ENCODE measurements around the gene MAN2B2. TPM values are rescaled to one million over a fixed set of nuclear protein-coding genes. Genes with fewer than 3 reads are reported as not detected.

MAN2B2 gene
- total and polyA plus RNA-seq, 2 donors from 2014 or later: 19.9 to 34.3 TPM

- intact Hi-C loops (cut with DNase I): no loop called here
- TF ChIP-seq CTCF (IDR thresholded peaks at IDR 0.05; ENCODE audit: borderline replicate concordance, extremely low read depth, insufficient read depth): no peak
- FAIRE-seq (no peak), DNase-seq (no peak)
- Histone ChIP-seq H3K27me3 (ENCODE audit: control insufficient read depth, insufficient read depth, low read length) (no peaks in the 10 kb centered on the region), H3K4me1 (ENCODE audit: control insufficient read depth in 2 of 3, insufficient read depth in 2 of 3, low read depth in 1 of 3, low read length in 3 of 3) (no peaks in the 10 kb centered on the region), H3K9ac (ENCODE audit: low read length in 3 of 3) (no peak overlapping the region), H3K36me3 (ENCODE audit: control insufficient read depth in 2 of 3, insufficient read depth in 3 of 3, low read length in 3 of 3) (peaks cover 0 to 7% (median 0%) of the 10 kb centered on the region in 3 donors), H3K4me3 (ENCODE audit: low read length in 3 of 3) (no peak overlapping the region), H3K27ac (ENCODE audit: low read depth in 2 of 2, low read length in 2 of 2) (no peak overlapping the region), H3K9me3 (ENCODE audit: control insufficient read depth in 2 of 3, insufficient read depth in 1 of 3, low read length in 3 of 3) (no peaks in the 10 kb centered on the region)
Observed at GRCh38 chr4:6621556-6621927, 46.6 kb downstream of the MAN2B2 start.

GRCh38 chr4:6622744-6623143, 47.8 kb downstream of the MAN2B2 start:
- H3K27me3 ChIP-seq (ENCODE audit: control insufficient read depth, insufficient read depth, low read length): no peaks in the 10 kb centered on the region
- no peaks in the 10 kb centered on the region for H3K9me3 ChIP-seq (ENCODE audit: control insufficient read depth in 2 of 3, insufficient read depth in 1 of 3, low read length in 3 of 3)
- no peak for FAIRE-seq
- no peak for TF ChIP-seq CTCF (IDR thresholded peaks at IDR 0.05; ENCODE audit: borderline replicate concordance, extremely low read depth, insufficient read depth)
- no peak overlapping the region for H3K9ac ChIP-seq (ENCODE audit: low read length in 3 of 3)
- H3K4me3 ChIP-seq (ENCODE audit: low read length in 3 of 3): no peak overlapping the region
- H3K36me3 ChIP-seq (ENCODE audit: control insufficient read depth in 2 of 3, insufficient read depth in 3 of 3, low read length in 3 of 3): peaks cover 0 to 3% (median 0%) of the 10 kb centered on the region in 3 donors
- H3K27ac ChIP-seq (ENCODE audit: low read depth in 2 of 2, low read length in 2 of 2): no peak overlapping the region
- H3K4me1 ChIP-seq (ENCODE audit: control insufficient read depth in 2 of 3, insufficient read depth in 2 of 3, low read depth in 1 of 3, low read length in 3 of 3): no peaks in the 10 kb centered on the region
- no peak for DNase-seq
- intact Hi-C loops (cut with DNase I): no loop called here

- no peak overlapping the region for H3K27ac ChIP-seq (ENCODE audit: low read depth in 2 of 2, low read length in 2 of 2)
- no peaks in the 10 kb centered on the region for H3K36me3 ChIP-seq (ENCODE audit: control insufficient read depth in 2 of 3, insufficient read depth in 3 of 3, low read length in 3 of 3)
- no peaks in the 10 kb centered on the region for H3K27me3 ChIP-seq (ENCODE audit: control insufficient read depth, insufficient read depth, low read length)
- no peak for TF ChIP-seq CTCF (IDR thresholded peaks at IDR 0.05; ENCODE audit: borderline replicate concordance, extremely low read depth, insufficient read depth)
- intact Hi-C loops (cut with DNase I): no loop called here
- no peaks in the 10 kb centered on the region for H3K4me1 ChIP-seq (ENCODE audit: control insufficient read depth in 2 of 3, insufficient read depth in 2 of 3, low read depth in 1 of 3, low read length in 3 of 3)
- no peaks in the 10 kb centered on the region for H3K9me3 ChIP-seq (ENCODE audit: control insufficient read depth in 2 of 3, insufficient read depth in 1 of 3, low read length in 3 of 3)
- no peak overlapping the region for H3K9ac ChIP-seq (ENCODE audit: low read length in 3 of 3)
- H3K4me3 ChIP-seq (ENCODE audit: low read length in 3 of 3): no peak overlapping the region
- FAIRE-seq (no peak), DNase-seq (no peak)
Observed at GRCh38 chr4:6625256-6625655, 50.3 kb downstream of the MAN2B2 start.

GRCh38 chr4:6626066-6626465, 51.1 kb downstream of the MAN2B2 start:
- no peak overlapping the region for H3K27ac ChIP-seq (ENCODE audit: low read depth in 2 of 2, low read length in 2 of 2)
- FAIRE-seq (no peak), DNase-seq (no peak)
- intact Hi-C loops (cut with DNase I): no loop called here
- TF ChIP-seq CTCF (IDR thresholded peaks at IDR 0.05; ENCODE audit: borderline replicate concordance, extremely low read depth, insufficient read depth): no peak
- no peak overlapping the region for H3K4me3 ChIP-seq (ENCODE audit: low read length in 3 of 3)
- no peaks in the 10 kb centered on the region for H3K27me3 ChIP-seq (ENCODE audit: control insufficient read depth, insufficient read depth, low read length)
- no peaks in the 10 kb centered on the region for H3K36me3 ChIP-seq (ENCODE audit: control insufficient read depth in 2 of 3, insufficient read depth in 3 of 3, low read length in 3 of 3)
- no peaks in the 10 kb centered on the region for H3K4me1 ChIP-seq (ENCODE audit: control insufficient read depth in 2 of 3, insufficient read depth in 2 of 3, low read depth in 1 of 3, low read length in 3 of 3)
- no peaks in the 10 kb centered on the region for H3K9me3 ChIP-seq (ENCODE audit: control insufficient read depth in 2 of 3, insufficient read depth in 1 of 3, low read length in 3 of 3)
- no peak overlapping the region for H3K9ac ChIP-seq (ENCODE audit: low read length in 3 of 3)

Data from kidney (tissue), 14 donors.